ENCODE data around the gene PNPLA8.

- TF ChIP-seq, protein P1, sequence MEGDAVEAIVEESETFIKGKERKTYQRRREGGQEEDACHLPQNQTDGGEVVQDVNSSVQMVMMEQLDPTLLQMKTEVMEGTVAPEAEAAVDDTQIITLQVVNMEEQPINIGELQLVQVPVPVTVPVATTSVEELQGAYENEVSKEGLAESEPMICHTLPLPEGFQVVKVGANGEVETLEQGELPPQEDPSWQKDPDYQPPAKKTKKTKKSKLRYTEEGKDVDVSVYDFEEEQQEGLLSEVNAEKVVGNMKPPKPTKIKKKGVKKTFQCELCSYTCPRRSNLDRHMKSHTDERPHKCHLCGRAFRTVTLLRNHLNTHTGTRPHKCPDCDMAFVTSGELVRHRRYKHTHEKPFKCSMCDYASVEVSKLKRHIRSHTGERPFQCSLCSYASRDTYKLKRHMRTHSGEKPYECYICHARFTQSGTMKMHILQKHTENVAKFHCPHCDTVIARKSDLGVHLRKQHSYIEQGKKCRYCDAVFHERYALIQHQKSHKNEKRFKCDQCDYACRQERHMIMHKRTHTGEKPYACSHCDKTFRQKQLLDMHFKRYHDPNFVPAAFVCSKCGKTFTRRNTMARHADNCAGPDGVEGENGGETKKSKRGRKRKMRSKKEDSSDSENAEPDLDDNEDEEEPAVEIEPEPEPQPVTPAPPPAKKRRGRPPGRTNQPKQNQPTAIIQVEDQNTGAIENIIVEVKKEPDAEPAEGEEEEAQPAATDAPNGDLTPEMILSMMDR (conservative IDR thresholded peaks at IDR 0.05; ENCODE audit: low read depth, low read length) = peak; percentile 42
- no peak for TF ChIP-seq EZH2 (IDR thresholded peaks at IDR 0.05; ENCODE audit: borderline replicate concordance, low read depth, low read length, poor library complexity, severe bottlenecking)
Observed at GRCh38 chr7:108454674-108455550, 71.0 kb downstream of the PNPLA8 start.

Measured in A673 (cell line).